HepG2 (cell line): Measurements from ENCODE around the gene ATP6V0E2. TPM values are rescaled to one million over a fixed set of nuclear protein-coding genes. Genes with fewer than 3 reads are reported as not detected.

Source experiments
- ATAC-seq: fragments of 200-7000 bp; cut with Tn5 transposase; 3 replicates; pipeline ENCODE4 v1.9.1; 2020; ENCODE audit warnings: mild to moderate bottlenecking, moderate library complexity
- BruUV-seq: library from RNA; stranded (reverse); fragments of 400-500 nt; replicated peaks from 2 replicates; lab custom pipeline; 2021; lab: Mats Ljungman, UMichigan
- CTCF ChIA-PET: fragments of 300-600 bp; formaldehyde crosslinking; extraction: SDS; loops from one replicate; lab custom pipeline; 2021; ENCODE audit warnings: low total read pairs, inconsistent platforms, low intra/inter-chr PET ratio; lab: Yijun Ruan, JAX
- POLR2A ChIA-PET: fragments of 350-600 bp; sonication (Branson Sonifier 250); formaldehyde crosslinking; loops from one replicate; lab custom pipeline; 2020; ENCODE audit warnings: antibody characterized with exemption, inconsistent platforms; lab: Yijun Ruan, JAX
- DNase-seq: peaks from one replicate; pipeline ENCODE4 v3.0.0-alpha.2; 2015; ENCODE audit warnings: low spot score
- FAIRE-seq: peaks from 3 replicates; lab custom pipeline; 2011; peaks lifted over from hg19 to GRCh38; lab: Jason Lieb, UNC
- H2AFZ ChIP-seq: one replicate; pipeline ENCODE4 v1.6.1; 2011; ENCODE audit warnings: low read length, inconsistent platforms
- H3K27ac ChIP-seq: fragments of 300-600 bp; 3 replicates; pipeline ENCODE4 v1.8.0; 2011; ENCODE audit warnings: mixed run types, mild to moderate bottlenecking, mixed read lengths, low read length, inconsistent platforms; ENCODE audit not compliant: insufficient read depth; ENCODE audit errors: extremely low read length
- H3K27me3 ChIP-seq, 2 experiments: fragments of 200-600 bp in 1 of 2; 2 replicates in 1 of 2; 3 replicates in 1 of 2; pipeline versions ENCODE4 v1.6.0 to v1.8.0; 2011; ENCODE audit warnings: low read length in 2 of 2, mild to moderate bottlenecking in 2 of 2, moderate library complexity in 2 of 2, inconsistent platforms in 1 of 2; ENCODE audit not compliant: insufficient read depth in 2 of 2, control insufficient read depth in 1 of 2
- H3K36me3 ChIP-seq, 2 experiments: fragments of 200-600 bp in 1 of 2; replicated peaks in 1 of 2; 2 replicates in 1 of 2; 3 replicates in 1 of 2; pipeline versions ENCODE4 v1.5.1 to v1.8.0; 2011; ENCODE audit warnings: low read length in 2 of 2, inconsistent platforms in 1 of 2; ENCODE audit not compliant: insufficient read depth in 2 of 2, control insufficient read depth in 1 of 2
- H3K4me1 ChIP-seq: 2 replicates; pipeline ENCODE4 v1.5.1; 2012; ENCODE audit warnings: low read length, inconsistent platforms; ENCODE audit not compliant: insufficient read depth
- H3K4me2 ChIP-seq: 2 replicates; pipeline ENCODE4 v1.6.0; 2011; ENCODE audit warnings: low read depth, low read length, inconsistent platforms
- H3K4me3 ChIP-seq, 3 experiments: fragments of 200-600 bp in 1 of 3; sonication (generic), shearing (Covaris generic) in 1 of 3; replicated peaks in 1 of 3; 2 replicates each; pipeline ENCODE4 v1.5.1; 2011 to 2016; ENCODE audit warnings: low read length in 3 of 3, inconsistent platforms in 2 of 3, low read depth in 2 of 3, mild to moderate bottlenecking in 2 of 3, control low read depth in 1 of 3, mixed read lengths in 1 of 3; ENCODE audit not compliant: insufficient read depth in 1 of 3
- H3K79me2 ChIP-seq: one replicate; pipeline ENCODE4 v1.6.1; 2011; ENCODE audit warnings: low read length, inconsistent platforms; ENCODE audit not compliant: insufficient read depth
- H3K9ac ChIP-seq: 2 replicates; pipeline ENCODE4 v1.6.0; 2011; ENCODE audit warnings: mild to moderate bottlenecking, low read depth, low read length, inconsistent platforms; ENCODE audit not compliant: insufficient read depth
- H3K9me3 ChIP-seq: 2 replicates; pipeline ENCODE4 v1.5.1; 2012; ENCODE audit warnings: mild to moderate bottlenecking, low read length
- H4K20me1 ChIP-seq: 2 replicates; pipeline ENCODE4 v1.6.0; 2011; ENCODE audit warnings: inconsistent platforms, mild to moderate bottlenecking, low read length, moderate library complexity; ENCODE audit not compliant: insufficient read depth
- SP2 ChIP-seq: sonication (generic); formaldehyde crosslinking; IDR thresholded peaks from 2 replicates; pipeline ENCODE4 v1.5.1; 2020; ENCODE audit warnings: mild to moderate bottlenecking, missing genetic modification reagents
- ZNF260 ChIP-seq: sonication (generic); formaldehyde crosslinking; IDR thresholded peaks from 2 replicates; pipeline ENCODE4 v1.4.0; 2020; ENCODE audit warnings: missing genetic modification reagents, low read depth, mild to moderate bottlenecking, borderline replicate concordance
- WGBS: methylation state at CpG from one replicate; pipeline ENCODE4 v1.1.6; 2017; ENCODE audit warnings: low lambda C conversion rate; 5-methylcytosine and 5-hydroxymethylcytosine counted together
- in situ Hi-C: cut with HindIII; loops from 2 replicates; pipeline ENCODE4 v1.10.0; 2017; ENCODE audit warnings: low pct_unique_long_range_greater_than_20kb; ENCODE audit not compliant: extremely low pct_ligation_motif_present
- intact Hi-C: fragments of 100-400 bp; cut with micrococcal nuclease; formaldehyde crosslinking; loops from one replicate; pipeline ENCODE4 v1.10.0; 2022; ENCODE audit not compliant: unreplicated experiment
- polyA plus RNA-seq, 8 experiments: library from polyadenylated mRNA; depleted of rRNA in 3 of 8; stranded (reverse) in 7 of 8; unstranded in 1 of 8; fragments of >200 nt; fragmentation: Illumina TruSeq in 4 of 8; extraction: Trizol in 4 of 8; gene quantifications; 2 replicates each; pipeline versions ENCODE4 v1.2.1 to v1.2.3, GENCODE V29; 2011 to 2016; ENCODE audit warnings: low read depth in 4 of 8, missing spikeins in 1 of 8, mixed read lengths in 1 of 8; ENCODE audit not compliant: insufficient read depth in 1 of 8
- total RNA-seq, 5 experiments: library from RNA; depleted of rRNA; stranded (reverse); fragments of >200 nt; fragmentation: Illumina TruSeq; extraction: Trizol; gene quantifications; 2 replicates each; pipeline ENCODE4 v1.2.3, GENCODE V29; 2016; ENCODE audit warnings: low read depth in 1 of 5
- TF ChIP-seq, protein P1 (sequence below): sonication (generic); formaldehyde crosslinking; IDR thresholded peaks from 2 replicates; pipeline ENCODE4 v1.4.0; 2020; ENCODE audit warnings: missing genetic modification reagents
- TF ChIP-seq, protein P2 (sequence below): sonication (generic); formaldehyde crosslinking; IDR thresholded peaks from 2 replicates; pipeline ENCODE4 v1.5.0; 2020; ENCODE audit warnings: mild to moderate bottlenecking, missing genetic modification reagents, borderline replicate concordance
- TF ChIP-seq, protein P3 (sequence below): IDR thresholded peaks from 2 replicates; pipeline ENCODE4 v1.4.0; 2020; ENCODE audit warnings: mild to moderate bottlenecking, missing genetic modification reagents

Gene ATP6V0E2
- total and polyA plus RNA-seq, 2 of the 13 experiments (the other 11 are each of a cell fraction or from before 2014, with no cell fraction given): 36.8 to 203 TPM

DNA sequence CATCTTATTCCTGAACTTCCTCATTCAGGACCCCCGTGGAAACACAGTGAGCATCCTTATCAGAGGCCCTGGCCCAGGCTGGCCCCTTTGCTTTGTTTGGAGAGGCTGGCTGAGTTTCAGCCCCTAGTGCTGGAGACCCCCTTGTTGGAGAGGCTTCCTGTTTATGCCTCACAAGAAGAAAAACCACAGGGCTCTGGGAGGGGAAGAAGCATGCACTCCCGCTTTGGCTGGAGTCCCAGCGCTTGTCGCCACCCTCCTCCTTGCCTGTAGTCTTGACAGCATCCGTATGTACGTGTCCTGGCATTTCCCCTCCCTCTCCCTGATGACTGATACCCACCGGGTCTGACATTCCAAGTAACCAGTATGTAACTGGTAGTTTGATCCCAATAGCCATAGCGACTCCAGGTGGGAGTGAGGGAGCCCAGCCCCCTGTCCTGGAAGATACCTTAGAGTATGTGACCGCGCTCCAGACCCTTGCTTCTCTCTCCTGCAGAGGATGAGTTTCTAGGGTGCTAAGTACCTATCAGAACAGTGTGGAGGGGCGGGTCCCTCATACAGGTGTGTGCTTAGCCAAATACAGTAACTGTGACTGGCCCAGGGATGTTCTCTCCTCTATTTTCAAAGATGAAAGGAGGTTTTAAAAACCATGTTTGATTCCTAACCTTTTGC, 6.9 kb upstream of the ATP6V0E2 start:
- ATAC-seq: no peak
- Histone ChIP-seq H3K9me3 (no peaks in the 10 kb centered on the region), H4K20me1 (no peaks in the 10 kb centered on the region), H3K27ac (no peak overlapping the region), H3K4me2 (no peak overlapping the region), H3K4me1 (no peaks in the 10 kb centered on the region), H2AFZ (no peak overlapping the region), H3K79me2 (no peaks in the 10 kb centered on the region), H3K4me3 (no peak overlapping the region), H3K27me3 (peaks cover 0 to 7% of the 10 kb centered on the region in 2 experiments; a peak in 1 of 5 replicates), H3K9ac (no peak overlapping the region), H3K36me3 (no peaks in the 10 kb centered on the region)
- TF ChIP-seq, protein P1, sequence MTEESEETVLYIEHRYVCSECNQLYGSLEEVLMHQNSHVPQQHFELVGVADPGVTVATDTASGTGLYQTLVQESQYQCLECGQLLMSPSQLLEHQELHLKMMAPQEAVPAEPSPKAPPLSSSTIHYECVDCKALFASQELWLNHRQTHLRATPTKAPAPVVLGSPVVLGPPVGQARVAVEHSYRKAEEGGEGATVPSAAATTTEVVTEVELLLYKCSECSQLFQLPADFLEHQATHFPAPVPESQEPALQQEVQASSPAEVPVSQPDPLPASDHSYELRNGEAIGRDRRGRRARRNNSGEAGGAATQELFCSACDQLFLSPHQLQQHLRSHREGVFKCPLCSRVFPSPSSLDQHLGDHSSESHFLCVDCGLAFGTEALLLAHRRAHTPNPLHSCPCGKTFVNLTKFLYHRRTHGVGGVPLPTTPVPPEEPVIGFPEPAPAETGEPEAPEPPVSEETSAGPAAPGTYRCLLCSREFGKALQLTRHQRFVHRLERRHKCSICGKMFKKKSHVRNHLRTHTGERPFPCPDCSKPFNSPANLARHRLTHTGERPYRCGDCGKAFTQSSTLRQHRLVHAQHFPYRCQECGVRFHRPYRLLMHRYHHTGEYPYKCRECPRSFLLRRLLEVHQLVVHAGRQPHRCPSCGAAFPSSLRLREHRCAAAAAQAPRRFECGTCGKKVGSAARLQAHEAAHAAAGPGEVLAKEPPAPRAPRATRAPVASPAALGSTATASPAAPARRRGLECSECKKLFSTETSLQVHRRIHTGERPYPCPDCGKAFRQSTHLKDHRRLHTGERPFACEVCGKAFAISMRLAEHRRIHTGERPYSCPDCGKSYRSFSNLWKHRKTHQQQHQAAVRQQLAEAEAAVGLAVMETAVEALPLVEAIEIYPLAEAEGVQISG (CRISPR knock-in tag): no peak
- TF ChIP-seq, protein P2, sequence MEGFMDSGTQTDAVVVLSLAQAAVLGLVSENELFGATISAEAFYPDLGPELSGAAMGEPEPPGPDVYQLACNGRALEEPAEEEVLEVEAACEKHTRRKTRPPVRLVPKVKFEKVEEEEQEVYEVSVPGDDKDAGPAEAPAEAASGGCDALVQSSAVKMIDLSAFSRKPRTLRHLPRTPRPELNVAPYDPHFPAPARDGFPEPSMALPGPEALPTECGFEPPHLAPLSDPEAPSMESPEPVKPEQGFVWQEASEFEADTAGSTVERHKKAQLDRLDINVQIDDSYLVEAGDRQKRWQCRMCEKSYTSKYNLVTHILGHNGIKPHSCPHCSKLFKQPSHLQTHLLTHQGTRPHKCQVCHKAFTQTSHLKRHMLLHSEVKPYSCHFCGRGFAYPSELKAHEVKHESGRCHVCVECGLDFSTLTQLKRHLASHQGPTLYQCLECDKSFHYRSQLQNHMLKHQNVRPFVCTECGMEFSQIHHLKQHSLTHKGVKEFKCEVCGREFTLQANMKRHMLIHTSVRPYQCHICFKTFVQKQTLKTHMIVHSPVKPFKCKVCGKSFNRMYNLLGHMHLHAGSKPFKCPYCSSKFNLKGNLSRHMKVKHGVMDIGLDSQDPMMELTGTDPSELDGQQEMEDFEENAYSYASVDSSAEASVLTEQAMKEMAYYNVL (CRISPR knock-in tag): no peak
- TF ChIP-seq, protein P3, sequence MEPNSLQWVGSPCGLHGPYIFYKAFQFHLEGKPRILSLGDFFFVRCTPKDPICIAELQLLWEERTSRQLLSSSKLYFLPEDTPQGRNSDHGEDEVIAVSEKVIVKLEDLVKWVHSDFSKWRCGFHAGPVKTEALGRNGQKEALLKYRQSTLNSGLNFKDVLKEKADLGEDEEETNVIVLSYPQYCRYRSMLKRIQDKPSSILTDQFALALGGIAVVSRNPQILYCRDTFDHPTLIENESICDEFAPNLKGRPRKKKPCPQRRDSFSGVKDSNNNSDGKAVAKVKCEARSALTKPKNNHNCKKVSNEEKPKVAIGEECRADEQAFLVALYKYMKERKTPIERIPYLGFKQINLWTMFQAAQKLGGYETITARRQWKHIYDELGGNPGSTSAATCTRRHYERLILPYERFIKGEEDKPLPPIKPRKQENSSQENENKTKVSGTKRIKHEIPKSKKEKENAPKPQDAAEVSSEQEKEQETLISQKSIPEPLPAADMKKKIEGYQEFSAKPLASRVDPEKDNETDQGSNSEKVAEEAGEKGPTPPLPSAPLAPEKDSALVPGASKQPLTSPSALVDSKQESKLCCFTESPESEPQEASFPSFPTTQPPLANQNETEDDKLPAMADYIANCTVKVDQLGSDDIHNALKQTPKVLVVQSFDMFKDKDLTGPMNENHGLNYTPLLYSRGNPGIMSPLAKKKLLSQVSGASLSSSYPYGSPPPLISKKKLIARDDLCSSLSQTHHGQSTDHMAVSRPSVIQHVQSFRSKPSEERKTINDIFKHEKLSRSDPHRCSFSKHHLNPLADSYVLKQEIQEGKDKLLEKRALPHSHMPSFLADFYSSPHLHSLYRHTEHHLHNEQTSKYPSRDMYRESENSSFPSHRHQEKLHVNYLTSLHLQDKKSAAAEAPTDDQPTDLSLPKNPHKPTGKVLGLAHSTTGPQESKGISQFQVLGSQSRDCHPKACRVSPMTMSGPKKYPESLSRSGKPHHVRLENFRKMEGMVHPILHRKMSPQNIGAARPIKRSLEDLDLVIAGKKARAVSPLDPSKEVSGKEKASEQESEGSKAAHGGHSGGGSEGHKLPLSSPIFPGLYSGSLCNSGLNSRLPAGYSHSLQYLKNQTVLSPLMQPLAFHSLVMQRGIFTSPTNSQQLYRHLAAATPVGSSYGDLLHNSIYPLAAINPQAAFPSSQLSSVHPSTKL: no peak
- TF ChIP-seq ZNF260 (CRISPR knock-in tag) (no peak), SP2 (CRISPR knock-in tag) (no peak)
- WGBS: 70% methylated on average over 8 of the region's 11 CpGs
- in situ Hi-C loops (loop anchor here (25.0 kb wide), 1 partner anchor 170 kb away; no protein-coding TSS in a partner anchor), intact Hi-C loops (no loop called here)
- no peak for FAIRE-seq
- CTCF ChIA-PET: no interaction called here
- BruUV-seq: no TSS peak
- POLR2A ChIA-PET: no interaction called here
- no peak for DNase-seq
